HepG2 (cell line): Measurements from ENCODE around the gene OR2A42. TPM values are rescaled to one million over a fixed set of nuclear protein-coding genes. Genes with fewer than 3 reads are reported as not detected.
"Not testable (repeated sequence)": the region's sequence is repeated elsewhere in the genome, so short reads cannot be mapped to it uniquely, and the experiment has no call there.

ENCODE experiments used
- ATAC-seq: fragments of 200-7000 bp; cut with Tn5 transposase; 3 replicates; pipeline ENCODE4 v1.9.1; 2020; ENCODE audit warnings: mild to moderate bottlenecking, moderate library complexity
- BruUV-seq: library from RNA; stranded (reverse); fragments of 400-500 nt; replicated peaks from 2 replicates; lab custom pipeline; 2021; lab: Mats Ljungman, UMichigan
- CTCF ChIA-PET: fragments of 300-600 bp; formaldehyde crosslinking; extraction: SDS; loops from one replicate; lab custom pipeline; 2021; ENCODE audit warnings: low total read pairs, inconsistent platforms, low intra/inter-chr PET ratio; lab: Yijun Ruan, JAX
- POLR2A ChIA-PET: fragments of 350-600 bp; sonication (Branson Sonifier 250); formaldehyde crosslinking; loops from one replicate; lab custom pipeline; 2020; ENCODE audit warnings: antibody characterized with exemption, inconsistent platforms; lab: Yijun Ruan, JAX
- DNase-seq: peaks from one replicate; pipeline ENCODE4 v3.0.0-alpha.2; 2015; ENCODE audit warnings: low spot score
- FAIRE-seq: peaks from 3 replicates; lab custom pipeline; 2011; peaks lifted over from hg19 to GRCh38; lab: Jason Lieb, UNC
- H2AFZ ChIP-seq: one replicate; pipeline ENCODE4 v1.6.1; 2011; ENCODE audit warnings: low read length, inconsistent platforms
- H3K27ac ChIP-seq: fragments of 300-600 bp; 3 replicates; pipeline ENCODE4 v1.8.0; 2011; ENCODE audit warnings: mixed run types, mild to moderate bottlenecking, mixed read lengths, low read length, inconsistent platforms; ENCODE audit not compliant: insufficient read depth; ENCODE audit errors: extremely low read length
- H3K27me3 ChIP-seq, 2 experiments: fragments of 200-600 bp in 1 of 2; 2 replicates in 1 of 2; 3 replicates in 1 of 2; pipeline versions ENCODE4 v1.6.0 to v1.8.0; 2011; ENCODE audit warnings: low read length in 2 of 2, mild to moderate bottlenecking in 2 of 2, moderate library complexity in 2 of 2, inconsistent platforms in 1 of 2; ENCODE audit not compliant: insufficient read depth in 2 of 2, control insufficient read depth in 1 of 2
- H3K36me3 ChIP-seq, 2 experiments: fragments of 200-600 bp in 1 of 2; replicated peaks in 1 of 2; 2 replicates in 1 of 2; 3 replicates in 1 of 2; pipeline versions ENCODE4 v1.5.1 to v1.8.0; 2011; ENCODE audit warnings: low read length in 2 of 2, inconsistent platforms in 1 of 2; ENCODE audit not compliant: insufficient read depth in 2 of 2, control insufficient read depth in 1 of 2
- H3K4me1 ChIP-seq: 2 replicates; pipeline ENCODE4 v1.5.1; 2012; ENCODE audit warnings: low read length, inconsistent platforms; ENCODE audit not compliant: insufficient read depth
- H3K4me2 ChIP-seq: 2 replicates; pipeline ENCODE4 v1.6.0; 2011; ENCODE audit warnings: low read depth, low read length, inconsistent platforms
- H3K4me3 ChIP-seq, 3 experiments: fragments of 200-600 bp in 1 of 3; sonication (generic), shearing (Covaris generic) in 1 of 3; replicated peaks in 1 of 3; 2 replicates each; pipeline ENCODE4 v1.5.1; 2011 to 2016; ENCODE audit warnings: low read length in 3 of 3, inconsistent platforms in 2 of 3, low read depth in 2 of 3, mild to moderate bottlenecking in 2 of 3, control low read depth in 1 of 3, mixed read lengths in 1 of 3; ENCODE audit not compliant: insufficient read depth in 1 of 3
- H3K79me2 ChIP-seq: one replicate; pipeline ENCODE4 v1.6.1; 2011; ENCODE audit warnings: low read length, inconsistent platforms; ENCODE audit not compliant: insufficient read depth
- H3K9ac ChIP-seq: 2 replicates; pipeline ENCODE4 v1.6.0; 2011; ENCODE audit warnings: mild to moderate bottlenecking, low read depth, low read length, inconsistent platforms; ENCODE audit not compliant: insufficient read depth
- H3K9me3 ChIP-seq: 2 replicates; pipeline ENCODE4 v1.5.1; 2012; ENCODE audit warnings: mild to moderate bottlenecking, low read length
- H4K20me1 ChIP-seq: 2 replicates; pipeline ENCODE4 v1.6.0; 2011; ENCODE audit warnings: inconsistent platforms, mild to moderate bottlenecking, low read length, moderate library complexity; ENCODE audit not compliant: insufficient read depth
- WGBS: methylation state at CpG from one replicate; pipeline ENCODE4 v1.1.6; 2017; ENCODE audit warnings: low lambda C conversion rate; 5-methylcytosine and 5-hydroxymethylcytosine counted together
- in situ Hi-C: cut with HindIII; loops from 2 replicates; pipeline ENCODE4 v1.10.0; 2017; ENCODE audit warnings: low pct_unique_long_range_greater_than_20kb; ENCODE audit not compliant: extremely low pct_ligation_motif_present
- intact Hi-C: fragments of 100-400 bp; cut with micrococcal nuclease; formaldehyde crosslinking; loops from one replicate; pipeline ENCODE4 v1.10.0; 2022; ENCODE audit not compliant: unreplicated experiment
- polyA plus RNA-seq, 8 experiments: library from polyadenylated mRNA; depleted of rRNA in 3 of 8; stranded (reverse) in 7 of 8; unstranded in 1 of 8; fragments of >200 nt; fragmentation: Illumina TruSeq in 4 of 8; extraction: Trizol in 4 of 8; gene quantifications; 2 replicates each; pipeline versions ENCODE4 v1.2.1 to v1.2.3, GENCODE V29; 2011 to 2016; ENCODE audit warnings: low read depth in 4 of 8, missing spikeins in 1 of 8, mixed read lengths in 1 of 8; ENCODE audit not compliant: insufficient read depth in 1 of 8
- total RNA-seq, 5 experiments: library from RNA; depleted of rRNA; stranded (reverse); fragments of >200 nt; fragmentation: Illumina TruSeq; extraction: Trizol; gene quantifications; 2 replicates each; pipeline ENCODE4 v1.2.3, GENCODE V29; 2016; ENCODE audit warnings: low read depth in 1 of 5
- TF ChIP-seq, protein P1 (sequence below): sonication (generic); formaldehyde crosslinking; IDR thresholded peaks from 2 replicates; pipeline ENCODE4 v1.5.0; 2020; ENCODE audit warnings: mild to moderate bottlenecking, missing genetic modification reagents, moderate library complexity

The OR2A42 gene
- total and polyA plus RNA-seq, 2 of the 13 experiments (the other 11 are each of a cell fraction or from before 2014, with no cell fraction given), result not detected

DNA sequence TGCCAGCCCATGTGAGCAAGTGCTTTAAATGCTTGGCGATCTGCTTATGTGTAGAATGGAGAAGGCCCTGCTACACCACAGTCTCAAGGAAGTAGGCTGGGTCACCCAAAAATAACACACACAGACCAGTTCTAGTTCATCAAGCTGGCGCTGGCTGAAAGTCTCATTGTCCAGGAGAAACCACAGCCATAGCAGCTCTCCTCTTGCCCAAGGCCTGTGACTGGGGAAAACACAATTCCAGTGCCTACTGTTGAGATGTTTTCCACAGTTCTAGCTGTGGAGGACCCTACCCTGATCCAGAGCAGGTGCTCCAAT lies 60.3 kb downstream of the OR2A42 start:
- H3K27me3 ChIP-seq, intact Hi-C loops, H3K27ac ChIP-seq, H3K4me2 ChIP-seq, BruUV-seq, H3K79me2 ChIP-seq, H3K9me3 ChIP-seq, H3K9ac ChIP-seq, FAIRE-seq, H2AFZ ChIP-seq, H4K20me1 ChIP-seq, H3K36me3 ChIP-seq, DNase-seq, H3K4me1 ChIP-seq, ATAC-seq, H3K4me3 ChIP-seq, POLR2A ChIA-PET: not testable (repeated sequence)
- in situ Hi-C loops, result loop anchor here (10.0 kb wide), 1 partner anchor 216 kb away; no protein-coding TSS in a partner anchor
- no CpG with 5 or more reads among the region's 2 CpGs for WGBS
- CTCF ChIA-PET, result interaction anchor here (1.6 kb wide), 1 partner anchor 212 kb away, joined by 15 read pairs; no protein-coding TSS in a partner anchor

DNA sequence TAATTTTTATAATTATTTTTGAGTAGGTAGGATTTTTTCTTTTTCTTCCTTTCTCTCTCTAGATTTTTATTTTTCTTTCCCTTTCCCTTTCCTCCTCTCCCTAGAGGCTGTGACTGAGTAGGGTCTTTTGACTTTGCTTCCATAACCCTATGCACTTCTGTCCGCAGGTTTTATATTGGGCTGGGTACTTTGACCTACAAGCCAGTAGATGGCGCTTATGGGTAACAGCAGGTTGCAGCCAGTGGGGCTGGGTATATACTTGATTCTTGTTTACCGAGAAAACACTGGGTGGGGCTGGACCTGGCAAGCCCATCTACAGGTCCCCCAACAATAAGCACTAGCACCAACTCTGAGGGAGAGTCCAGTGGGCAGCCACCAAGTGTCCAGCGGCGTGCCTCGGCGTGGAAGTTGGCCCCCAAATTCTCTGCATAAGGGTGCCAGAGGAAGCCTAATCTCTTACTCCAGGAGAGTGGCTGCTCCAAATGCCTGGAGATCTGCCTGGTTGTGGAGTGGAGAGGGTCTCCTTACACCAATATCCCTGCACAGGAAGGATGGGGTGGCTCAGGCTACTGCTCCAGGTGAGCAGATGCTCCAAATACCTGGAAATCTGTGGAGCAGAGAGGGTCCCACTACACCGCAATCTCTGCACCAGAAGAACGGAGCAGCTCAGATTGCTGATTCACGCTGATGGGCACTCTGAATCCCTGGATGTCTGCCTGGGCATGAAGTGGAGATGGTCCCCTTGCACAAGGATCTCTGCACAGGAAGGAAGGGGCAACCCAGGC lies 60.8 kb downstream of the OR2A42 start:
- H3K9me3 ChIP-seq, H3K27me3 ChIP-seq, FAIRE-seq, POLR2A ChIA-PET, H3K36me3 ChIP-seq, intact Hi-C loops, H3K27ac ChIP-seq, H3K4me1 ChIP-seq, H3K4me3 ChIP-seq, BruUV-seq, H3K79me2 ChIP-seq, H2AFZ ChIP-seq, H3K4me2 ChIP-seq, H4K20me1 ChIP-seq, H3K9ac ChIP-seq: not testable (repeated sequence)
- TF ChIP-seq, protein P1, sequence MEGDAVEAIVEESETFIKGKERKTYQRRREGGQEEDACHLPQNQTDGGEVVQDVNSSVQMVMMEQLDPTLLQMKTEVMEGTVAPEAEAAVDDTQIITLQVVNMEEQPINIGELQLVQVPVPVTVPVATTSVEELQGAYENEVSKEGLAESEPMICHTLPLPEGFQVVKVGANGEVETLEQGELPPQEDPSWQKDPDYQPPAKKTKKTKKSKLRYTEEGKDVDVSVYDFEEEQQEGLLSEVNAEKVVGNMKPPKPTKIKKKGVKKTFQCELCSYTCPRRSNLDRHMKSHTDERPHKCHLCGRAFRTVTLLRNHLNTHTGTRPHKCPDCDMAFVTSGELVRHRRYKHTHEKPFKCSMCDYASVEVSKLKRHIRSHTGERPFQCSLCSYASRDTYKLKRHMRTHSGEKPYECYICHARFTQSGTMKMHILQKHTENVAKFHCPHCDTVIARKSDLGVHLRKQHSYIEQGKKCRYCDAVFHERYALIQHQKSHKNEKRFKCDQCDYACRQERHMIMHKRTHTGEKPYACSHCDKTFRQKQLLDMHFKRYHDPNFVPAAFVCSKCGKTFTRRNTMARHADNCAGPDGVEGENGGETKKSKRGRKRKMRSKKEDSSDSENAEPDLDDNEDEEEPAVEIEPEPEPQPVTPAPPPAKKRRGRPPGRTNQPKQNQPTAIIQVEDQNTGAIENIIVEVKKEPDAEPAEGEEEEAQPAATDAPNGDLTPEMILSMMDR (CRISPR knock-in tag), result peak; percentile 66
- WGBS, result 0% methylated on average over 3 of the region's 10 CpGs
- DNase-seq, result peak; percentile 2
- CTCF ChIA-PET, result interaction anchor here (1.5 to 1.6 kb wide), 2 partner anchors 213 to 259 kb away, joined by 4 to 15 read pairs; no protein-coding TSS in a partner anchor
- in situ Hi-C loops, result loop anchor here (10.0 kb wide), 1 partner anchor 216 kb away; no protein-coding TSS in a partner anchor
- ATAC-seq, result peak; percentile 92

Other genes with a start within 250 kb of the OR2A42 start
- gene OR6B1, start 239.3 kb downstream of the OR2A42 start, total RNA-seq (2016; rRNA removed; fragmentation: Illumina TruSeq; extraction: Trizol), result not detected in 2 replicates
- 0.18 TPM in 2 replicates for gene OR6B1, start 239.3 kb downstream of the OR2A42 start, polyA plus RNA-seq (2011; rRNA removed)
- gene OR2A5, start 190.7 kb downstream of the OR2A42 start, total RNA-seq (2016; rRNA removed; fragmentation: Illumina TruSeq; extraction: Trizol), result not detected in 2 replicates
- gene OR2A5, start 190.7 kb downstream of the OR2A42 start, polyA plus RNA-seq (2011; rRNA removed), result not detected in 2 replicates
- not detected in 2 replicates for gene OR2A25, start 169.8 kb downstream of the OR2A42 start, total RNA-seq (2016; rRNA removed; fragmentation: Illumina TruSeq; extraction: Trizol)
- gene OR2A25, start 169.8 kb downstream of the OR2A42 start, polyA plus RNA-seq (2011; rRNA removed), result 0.07 TPM in 1 of 2 replicates, not detected in the other
- not detected in 2 replicates for gene OR2A12, start 153.3 kb downstream of the OR2A42 start, total RNA-seq (2016; rRNA removed; fragmentation: Illumina TruSeq; extraction: Trizol)
- 0.18 TPM in 1 of 2 replicates, not detected in the other for gene OR2A12, start 153.3 kb downstream of the OR2A42 start, polyA plus RNA-seq (2011; rRNA removed)
- gene OR2A2, start 130.0 kb downstream of the OR2A42 start, total RNA-seq (2016; rRNA removed; fragmentation: Illumina TruSeq; extraction: Trizol), result not detected in 2 replicates
- gene OR2A2, start 130.0 kb downstream of the OR2A42 start, polyA plus RNA-seq (2011; rRNA removed), result not detected in 2 replicates
- not detected in 2 replicates for gene OR2A14, start 116.4 kb downstream of the OR2A42 start, total RNA-seq (2016; rRNA removed; fragmentation: Illumina TruSeq; extraction: Trizol)
- not detected in 2 replicates for gene OR2A14, start 116.4 kb downstream of the OR2A42 start, polyA plus RNA-seq (2011; rRNA removed)
- gene CTAGE4, start 56.1 kb downstream of the OR2A42 start, total RNA-seq (2016; rRNA removed; fragmentation: Illumina TruSeq; extraction: Trizol), result not detected in 2 replicates
- not detected in 2 replicates for gene CTAGE4, start 56.1 kb downstream of the OR2A42 start, polyA plus RNA-seq (2011; rRNA removed)
- 0.18 TPM in 1 of 2 replicates, not detected in the other for gene ARHGEF35, start 43.8 kb downstream of the OR2A42 start, total RNA-seq (2016; rRNA removed; fragmentation: Illumina TruSeq; extraction: Trizol)
- gene ARHGEF35, start 43.8 kb downstream of the OR2A42 start, polyA plus RNA-seq (2011; rRNA removed), result 0.03 TPM in 1 of 2 replicates, not detected in the other
- not detected in 2 replicates for gene OR2A7, start 25.2 kb upstream of the OR2A42 start, total RNA-seq (2016; rRNA removed; fragmentation: Illumina TruSeq; extraction: Trizol)
- gene OR2A7, start 25.2 kb upstream of the OR2A42 start, polyA plus RNA-seq (2011; rRNA removed), result not detected in 2 replicates
- gene CTAGE8, start 29.7 kb upstream of the OR2A42 start, total RNA-seq (2016; rRNA removed; fragmentation: Illumina TruSeq; extraction: Trizol), result not detected in 2 replicates
- gene CTAGE8, start 29.7 kb upstream of the OR2A42 start, polyA plus RNA-seq (2011; rRNA removed), result not detected in 2 replicates
- not detected in 2 replicates for gene OR2A1, start 72.8 kb upstream of the OR2A42 start, total RNA-seq (2016; rRNA removed; fragmentation: Illumina TruSeq; extraction: Trizol)
- gene OR2A1, start 72.8 kb upstream of the OR2A42 start, polyA plus RNA-seq (2011; rRNA removed), result not detected in 2 replicates
- 1.2 and 1.3 TPM in 2 replicates for gene ARHGEF5, start 115.8 kb upstream of the OR2A42 start, total RNA-seq (2016; rRNA removed; fragmentation: Illumina TruSeq; extraction: Trizol)
- 1.3 and 1.7 TPM in 2 replicates for gene ARHGEF5, start 115.8 kb upstream of the OR2A42 start, polyA plus RNA-seq (2011; rRNA removed)
- gene NOBOX, start 164.1 kb upstream of the OR2A42 start, total RNA-seq (2016; rRNA removed; fragmentation: Illumina TruSeq; extraction: Trizol), result not detected in 2 replicates
- not detected in 2 replicates for gene NOBOX, start 164.1 kb upstream of the OR2A42 start, polyA plus RNA-seq (2011; rRNA removed)